ENCODE data around the gene CXCL1.
A peak's percentile ranks its signal among the peaks of the same experiment; 100 is the strongest.

Gene CXCL1

GRCh38 chr4:73869130-73870055, at the start of gene CXCL1:
Gene CXCL1, plus strand, starts transcription at chr4:73869393. Its CDS starts 78 bp downstream, at chr4:73869471.
- DNase-seq: peak; percentile 12

DNA sequence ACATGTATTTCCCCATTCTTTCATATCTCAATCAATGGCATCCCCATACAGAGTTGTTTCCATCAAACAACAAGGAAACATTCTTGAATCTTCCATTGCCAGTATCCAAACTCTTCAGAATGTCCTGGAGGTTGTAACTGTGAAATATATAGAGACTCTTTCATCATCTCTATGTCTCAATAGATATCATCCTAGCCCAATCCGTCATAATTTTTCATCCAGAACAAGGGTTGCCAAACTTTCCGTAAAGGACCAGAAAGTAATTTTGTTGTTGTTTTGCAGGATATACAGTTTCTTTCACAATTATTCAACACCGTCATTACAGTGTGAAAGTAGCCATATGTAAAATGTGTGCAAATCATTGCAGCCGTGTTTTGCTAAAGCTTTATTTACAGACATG, 47.9 kb upstream of the CXCL1 start:
- no peak for DNase-seq

DNA sequence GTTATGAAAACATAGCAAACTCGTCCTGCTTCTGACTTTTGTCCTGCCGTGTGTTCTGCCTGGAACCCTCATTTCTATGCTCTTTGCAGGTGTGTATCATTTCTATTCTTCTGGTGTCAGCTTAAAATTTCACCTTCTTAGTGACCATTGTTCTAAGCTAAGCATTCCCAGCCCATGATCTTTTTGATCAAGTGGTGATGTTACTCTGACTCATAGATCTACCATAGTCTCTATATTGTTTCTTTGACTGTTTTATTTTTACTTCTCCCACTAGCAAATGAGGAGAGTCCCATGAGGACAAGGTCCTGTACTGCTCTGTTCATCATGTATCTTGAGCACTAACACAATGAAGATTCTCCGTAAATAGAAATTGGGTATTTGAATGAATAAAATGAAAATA, 46.8 kb upstream of the CXCL1 start:
- DNase-seq: peak; percentile 34

- DNase-seq: no peak
Observed at GRCh38 chr4:73822812-73823504, 46.2 kb upstream of the CXCL1 start.

- no peak for DNase-seq
Observed at GRCh38 chr4:73823760-73824159, 45.4 kb upstream of the CXCL1 start.

GRCh38 chr4:73828956-73829355, 40.2 kb upstream of the CXCL1 start:
- peak; percentile 50 for DNase-seq

GRCh38 chr4:73831569-73831968, 37.6 kb upstream of the CXCL1 start:
- DNase-seq: no peak

DNA sequence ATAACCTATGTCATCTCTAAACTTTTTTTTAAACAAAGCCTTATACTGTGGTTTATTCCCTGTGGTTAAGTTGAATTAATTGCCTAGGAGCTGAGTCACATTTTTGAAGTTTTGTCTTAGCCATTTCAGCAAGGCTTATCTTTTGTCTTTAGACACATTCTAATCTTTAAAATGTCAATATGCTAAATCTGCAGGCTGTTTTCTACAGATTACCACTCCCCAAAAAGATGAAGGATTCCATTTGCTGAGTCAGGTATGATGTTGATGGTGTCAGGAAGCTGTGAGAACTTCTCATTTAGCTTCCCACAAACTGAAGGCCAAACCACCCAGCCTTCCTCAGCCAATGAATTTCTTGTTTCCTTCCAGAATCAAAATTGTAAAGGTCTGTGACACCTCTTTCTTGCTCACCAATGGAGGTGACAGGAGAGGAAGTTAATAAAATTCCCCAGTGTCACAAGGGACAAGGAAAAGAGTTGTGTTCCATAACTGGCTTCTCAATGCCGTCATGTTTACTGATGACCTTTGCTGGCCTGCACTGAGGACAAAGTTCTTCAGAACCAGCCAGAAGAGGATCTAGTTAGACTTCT, 36.4 kb upstream of the CXCL1 start:
- DNase-seq: no peak

DNA sequence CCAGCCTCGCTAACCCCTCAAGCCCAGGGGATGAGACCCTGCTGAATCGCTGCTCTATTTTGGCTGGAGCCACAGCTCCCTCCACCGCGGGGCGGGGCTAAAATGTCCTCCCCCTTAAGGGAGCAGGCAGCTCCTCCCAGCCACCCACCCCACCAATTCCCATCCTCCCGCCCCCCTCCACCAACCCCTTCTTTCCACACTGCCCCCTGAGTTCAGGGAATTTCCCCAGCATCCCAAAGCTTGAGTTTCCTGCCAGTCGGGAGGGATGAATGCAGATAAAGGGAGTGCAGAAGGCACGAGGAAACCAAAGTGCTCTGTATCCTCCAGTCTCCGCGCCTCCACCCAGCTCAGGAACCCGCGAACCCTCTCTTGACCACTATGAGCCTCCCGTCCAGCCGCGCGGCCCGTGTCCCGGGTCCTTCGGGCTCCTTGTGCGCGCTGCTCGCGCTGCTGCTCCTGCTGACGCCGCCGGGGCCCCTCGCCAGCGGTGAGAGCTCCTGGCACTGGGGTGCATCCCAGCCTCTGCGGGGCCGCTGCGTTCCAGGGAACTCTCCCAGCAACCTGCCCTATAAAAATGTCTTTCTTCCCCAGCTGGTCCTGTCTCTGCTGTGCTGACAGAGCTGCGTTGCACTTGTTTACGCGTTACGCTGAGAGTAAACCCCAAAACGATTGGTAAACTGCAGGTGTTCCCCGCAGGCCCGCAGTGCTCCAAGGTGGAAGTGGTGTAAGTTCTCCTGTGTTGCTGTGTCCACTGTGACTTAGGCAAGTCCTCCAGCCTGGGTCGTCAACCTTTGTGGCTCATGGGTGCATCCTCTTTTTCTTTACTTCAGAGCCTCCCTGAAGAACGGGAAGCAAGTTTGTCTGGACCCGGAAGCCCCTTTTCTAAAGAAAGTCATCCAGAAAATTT, 32.6 kb upstream of the CXCL1 start, which contains the start of gene CXCL6:
CXCL6 (plus strand) TSS at position 306 of the 907 bp plus-strand sequence; CDS start at position 379, 73 bp downstream.
- DNase-seq: peak; percentile 20

DNA sequence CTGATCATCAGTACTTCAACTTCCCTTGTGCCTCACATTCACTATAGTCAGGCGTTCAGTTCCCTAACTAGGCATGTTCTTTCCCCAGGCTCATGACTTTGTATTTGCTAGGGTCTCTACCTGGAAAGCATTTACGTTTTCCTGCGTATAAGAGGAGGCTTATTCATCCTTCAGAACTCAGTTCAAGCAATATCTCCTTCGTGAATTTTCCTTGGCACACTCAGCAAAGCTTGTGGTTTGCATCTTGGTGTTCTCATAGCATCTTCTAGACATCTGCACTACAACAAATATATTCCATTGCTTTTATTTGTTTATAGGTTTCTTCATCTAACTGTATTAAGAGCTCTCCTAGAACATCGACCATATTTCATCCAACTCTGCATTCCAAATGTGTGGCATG, 30.1 kb upstream of the CXCL1 start:
- DNase-seq: no peak

- DNase-seq: no peak
Observed at GRCh38 chr4:73839715-73840114, 29.5 kb upstream of the CXCL1 start.

DNA sequence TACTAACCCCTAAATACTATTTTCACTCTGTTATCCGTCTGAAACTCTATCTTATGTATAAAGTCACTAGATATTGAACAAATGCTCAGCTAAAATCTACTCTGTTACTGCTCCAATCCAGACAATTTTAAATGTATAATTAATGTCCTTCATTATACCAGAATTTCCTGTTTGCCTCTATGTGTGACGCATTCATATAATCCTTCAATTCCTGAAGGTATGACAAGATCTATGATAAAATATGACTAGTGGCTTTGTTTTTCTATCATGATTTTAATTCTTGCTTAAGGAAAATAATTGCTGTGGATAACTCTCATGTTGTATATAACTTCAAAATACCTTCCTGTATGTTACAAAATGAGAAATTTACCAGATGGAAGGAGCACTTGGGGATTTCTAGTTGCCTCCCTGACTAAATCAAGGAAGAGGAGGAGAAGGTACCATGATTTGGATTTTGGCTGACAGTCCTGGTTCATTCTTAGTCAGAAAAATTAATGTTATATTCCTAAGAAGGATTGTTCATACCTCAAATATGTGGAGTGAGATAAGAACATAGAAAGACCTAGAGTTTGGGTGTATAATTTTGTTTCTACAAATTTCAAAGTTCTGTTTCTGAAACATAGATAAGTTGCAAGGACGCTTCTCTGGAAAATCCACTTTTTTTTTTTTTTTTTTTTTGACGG, 27.8 kb upstream of the CXCL1 start:
- peak; percentile 38 for DNase-seq

DNA sequence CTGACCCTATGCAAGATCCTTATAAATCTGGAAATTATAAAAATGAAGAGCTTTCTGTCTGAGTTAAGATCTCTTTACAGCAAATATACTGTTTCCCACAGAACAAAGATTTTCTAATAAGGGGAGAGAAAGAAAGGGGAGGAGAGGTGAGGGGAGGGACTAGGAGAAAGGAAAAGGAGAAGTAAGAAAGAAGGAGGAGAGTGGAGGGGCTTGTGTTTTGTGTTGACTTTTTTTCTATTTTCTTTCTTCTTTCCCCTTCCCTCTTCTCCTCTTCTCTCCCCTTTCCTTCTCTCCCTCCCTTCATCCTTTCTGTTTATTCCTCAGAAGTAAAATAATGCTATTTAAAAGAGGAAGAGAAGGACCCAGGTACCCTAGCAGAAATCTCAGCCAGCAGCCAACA, 26.5 kb upstream of the CXCL1 start:
- DNase-seq: no peak

GRCh38 chr4:73843369-73843768, 25.8 kb upstream of the CXCL1 start:
- DNase-seq: no peak

- peak; percentile 71 for DNase-seq
Observed at GRCh38 chr4:73844345-73844744, 24.8 kb upstream of the CXCL1 start.

GRCh38 chr4:73844806-73845205, 24.4 kb upstream of the CXCL1 start:
- no peak for DNase-seq

DNA sequence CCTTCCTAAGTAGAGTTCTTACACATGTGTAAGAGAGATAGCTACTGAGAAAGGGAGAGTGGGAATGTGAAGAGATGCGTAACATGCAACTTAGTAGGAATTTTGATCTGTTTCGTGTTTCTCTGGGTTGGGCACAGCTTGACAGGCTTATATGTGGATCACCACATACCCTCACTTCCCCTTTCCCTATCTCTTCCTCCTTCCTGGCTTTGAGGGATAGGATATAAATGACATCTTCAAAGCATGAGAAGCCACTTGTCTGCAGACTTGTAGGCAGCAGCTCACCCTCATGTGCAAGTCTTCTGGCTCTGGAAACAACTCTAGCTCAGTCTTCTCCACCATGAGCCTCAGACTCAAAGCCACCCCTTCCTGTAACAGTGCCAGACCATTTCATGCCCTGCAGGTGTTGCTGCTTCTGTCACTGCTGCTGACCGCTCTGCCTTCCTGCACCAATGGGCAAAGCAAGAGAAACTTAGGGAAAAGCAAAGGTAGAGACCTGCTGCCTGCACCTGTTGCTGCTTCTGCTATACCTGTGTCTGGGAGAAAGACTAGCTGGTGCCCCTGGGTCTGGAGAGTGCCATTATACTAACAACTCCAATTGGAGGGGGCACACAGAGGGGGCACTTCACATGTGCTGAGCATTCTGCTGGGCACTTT, 21.5 kb upstream of the CXCL1 start:
- DNase-seq: no peak

DNA sequence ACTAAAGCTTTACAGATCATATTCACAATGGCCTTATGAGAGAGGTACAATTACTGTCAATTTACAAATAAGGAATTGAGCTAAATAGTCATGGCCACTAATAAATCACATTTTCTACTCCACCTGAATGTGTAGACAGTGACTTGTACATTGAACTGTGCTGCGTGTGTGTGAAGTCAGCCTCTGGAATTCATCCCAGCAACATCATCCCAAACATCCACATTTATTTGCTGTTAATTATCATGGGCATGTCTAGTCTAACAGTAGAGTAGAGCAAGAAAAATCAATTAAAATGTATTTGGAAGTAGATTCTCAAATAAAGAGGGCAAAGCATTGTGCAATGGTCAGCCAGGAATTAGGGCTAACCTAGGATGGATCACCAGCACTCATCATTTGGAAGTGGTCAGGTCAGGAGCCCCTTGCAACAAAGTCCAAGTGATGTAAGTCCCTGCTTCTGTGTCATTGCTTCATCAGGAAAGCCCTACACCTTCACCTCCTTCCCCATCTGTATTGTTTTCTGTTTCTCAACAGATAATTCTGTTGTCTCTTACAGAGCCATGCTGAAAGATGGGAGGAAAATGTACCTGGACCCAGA, 20.9 kb upstream of the CXCL1 start:
- no peak for DNase-seq

GRCh38 chr4:73850261-73850970, 18.8 kb upstream of the CXCL1 start:
- DNase-seq: no peak

DNA sequence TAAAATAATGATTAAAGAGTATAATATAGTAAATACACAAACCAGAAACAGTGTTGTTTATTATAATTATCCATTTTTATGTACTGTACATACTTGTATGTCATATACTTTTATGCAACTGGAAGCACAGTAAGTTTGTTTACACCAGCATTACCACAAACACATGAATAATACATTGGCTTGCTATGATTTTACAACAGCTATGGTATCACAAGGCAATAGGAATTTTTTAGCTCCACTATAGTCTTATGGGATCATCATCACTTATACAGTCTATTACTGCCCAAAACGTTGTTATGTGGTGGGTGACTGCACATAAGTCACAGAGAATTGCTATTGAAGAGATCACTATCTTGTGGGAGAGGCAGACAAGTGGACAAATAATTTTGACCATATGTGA, 17.9 kb upstream of the CXCL1 start:
- DNase-seq: peak; percentile 23
